ENCODE data around the gene LAMC1. TPM values are rescaled to one million over a fixed set of nuclear protein-coding genes. Genes with fewer than 3 reads are reported as not detected.

Gene LAMC1
- total and polyA plus RNA-seq, 2 of the 4 experiments (the other 2 are of a cell fraction), result 249 to 394 TPM

- Histone ChIP-seq H4K91ac (ENCODE audit: insufficient read depth, low read depth, low read length) (peak overlapping the region; percentile 31; the same call in 1 of the 2 replicates), H3K18ac (ENCODE audit: low read depth, low read length) (peak overlapping the region; percentile 61; the same call in 1 of the 2 replicates), H3K9me1 (ENCODE audit: insufficient read depth, low read length) (peaks cover 5% of the 10 kb centered on the region), H3K14ac (replicated peaks; ENCODE audit: low read depth, low read length) (peak overlapping the region; percentile 67; the same call in 1 of the 2 replicates), H3K4me1 (ENCODE audit: control insufficient read depth, insufficient read depth, low read length) (peaks cover 8% of the 10 kb centered on the region), H3K36me3 (ENCODE audit: control insufficient read depth, insufficient read depth, low read length) (no peaks in the 10 kb centered on the region), H3K9ac (ENCODE audit: low read depth, low read length) (no peak overlapping the region), H4K20me1 (ENCODE audit: insufficient read depth, low read length) (no peaks in the 10 kb centered on the region), H2AK9ac (replicated peaks; ENCODE audit: low read depth, low read length, poor library complexity) (peak overlapping the region; percentile 82), H3K79me1 (ENCODE audit: low read depth in 1 of 2, low read length in 2 of 2) (no peaks in the 10 kb centered on the region), H2BK5ac (ENCODE audit: low read depth, low read length, poor library complexity, severe bottlenecking) (peak overlapping the region; percentile 54), H2BK20ac (ENCODE audit: low read depth, low read length) (peak overlapping the region; percentile 93), H3K27ac (ENCODE audit: insufficient read depth, low read length) (no peak overlapping the region), H4K8ac (ENCODE audit: low read depth in 2 of 2, low read length in 2 of 2) (peak overlapping the region in 1 of 2 experiments; percentile 92; a peak in 2 of 4 replicates), H2BK15ac (ENCODE audit: low read depth, low read length) (0 out of 3 replicates have a peak overlapping the region, but pooled peaks have one; percentile 23), H3K4me2 (ENCODE audit: low read depth, low read length) (no peak overlapping the region; the same call in 1 of the 2 replicates), H3K23ac (ENCODE audit: low read depth, low read length) (peak overlapping the region; percentile 89; the same call in 1 of the 2 replicates), H3K4ac (ENCODE audit: low read depth, low read length) (peak overlapping the region; percentile 65), H2BK120ac (ENCODE audit: low read depth, low read length) (peak overlapping the region; percentile 89), H4K5ac (ENCODE audit: low read depth, low read length) (peak overlapping the region; percentile 8; the same call in 1 of the 2 replicates), H2AK5ac (ENCODE audit: low read depth, low read length) (peak overlapping the region; percentile 50; the same call in 1 of the 2 replicates), H3K4me3 (ENCODE audit: insufficient read depth, low read depth, low read length) (no peak overlapping the region), H2AFZ (replicated peaks; ENCODE audit: low read length, poor library complexity) (no peak overlapping the region), H3K56ac (ENCODE audit: extremely low read depth, insufficient read depth, low read length) (peak overlapping the region; percentile 59; the same call in 1 of the 2 replicates), H3K27me3 (ENCODE audit: control insufficient read depth, insufficient read depth, low read length) (no peaks in the 10 kb centered on the region), H3K9me3 (ENCODE audit: control insufficient read depth, insufficient read depth, low read length) (no peaks in the 10 kb centered on the region)
- no peak for TF ChIP-seq MXI1 (IDR thresholded peaks at IDR 0.05; ENCODE audit: borderline replicate concordance, low read depth, low read length)
- TF ChIP-seq, protein P1, sequence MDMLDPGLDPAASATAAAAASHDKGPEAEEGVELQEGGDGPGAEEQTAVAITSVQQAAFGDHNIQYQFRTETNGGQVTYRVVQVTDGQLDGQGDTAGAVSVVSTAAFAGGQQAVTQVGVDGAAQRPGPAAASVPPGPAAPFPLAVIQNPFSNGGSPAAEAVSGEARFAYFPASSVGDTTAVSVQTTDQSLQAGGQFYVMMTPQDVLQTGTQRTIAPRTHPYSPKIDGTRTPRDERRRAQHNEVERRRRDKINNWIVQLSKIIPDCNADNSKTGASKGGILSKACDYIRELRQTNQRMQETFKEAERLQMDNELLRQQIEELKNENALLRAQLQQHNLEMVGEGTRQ (IDR thresholded peaks at IDR 0.05; ENCODE audit: low read depth, low read length), result no peak
- no peak for TF ChIP-seq RAD21 (IDR thresholded peaks at IDR 0.05; ENCODE audit: low read length)
- TF ChIP-seq SMC3 (IDR thresholded peaks at IDR 0.05; ENCODE audit: low read depth, low read length), result no peak
- TF ChIP-seq BHLHE40 (IDR thresholded peaks at IDR 0.05; ENCODE audit: low read depth, low read length), result no peak
- TF ChIP-seq MAFK (IDR thresholded peaks at IDR 0.05; ENCODE audit: low read depth, low read length), result no peak
- TF ChIP-seq CHD1 (IDR thresholded peaks at IDR 0.05; ENCODE audit: low read depth, low read length), result no peak
- TF ChIP-seq ELK1 (IDR thresholded peaks at IDR 0.05; ENCODE audit: borderline replicate concordance, low read depth, low read length), result no peak
- TF ChIP-seq CEBPB (IDR thresholded peaks at IDR 0.05; ENCODE audit: low read depth, low read length), result no peak
- TF ChIP-seq, protein P2, sequence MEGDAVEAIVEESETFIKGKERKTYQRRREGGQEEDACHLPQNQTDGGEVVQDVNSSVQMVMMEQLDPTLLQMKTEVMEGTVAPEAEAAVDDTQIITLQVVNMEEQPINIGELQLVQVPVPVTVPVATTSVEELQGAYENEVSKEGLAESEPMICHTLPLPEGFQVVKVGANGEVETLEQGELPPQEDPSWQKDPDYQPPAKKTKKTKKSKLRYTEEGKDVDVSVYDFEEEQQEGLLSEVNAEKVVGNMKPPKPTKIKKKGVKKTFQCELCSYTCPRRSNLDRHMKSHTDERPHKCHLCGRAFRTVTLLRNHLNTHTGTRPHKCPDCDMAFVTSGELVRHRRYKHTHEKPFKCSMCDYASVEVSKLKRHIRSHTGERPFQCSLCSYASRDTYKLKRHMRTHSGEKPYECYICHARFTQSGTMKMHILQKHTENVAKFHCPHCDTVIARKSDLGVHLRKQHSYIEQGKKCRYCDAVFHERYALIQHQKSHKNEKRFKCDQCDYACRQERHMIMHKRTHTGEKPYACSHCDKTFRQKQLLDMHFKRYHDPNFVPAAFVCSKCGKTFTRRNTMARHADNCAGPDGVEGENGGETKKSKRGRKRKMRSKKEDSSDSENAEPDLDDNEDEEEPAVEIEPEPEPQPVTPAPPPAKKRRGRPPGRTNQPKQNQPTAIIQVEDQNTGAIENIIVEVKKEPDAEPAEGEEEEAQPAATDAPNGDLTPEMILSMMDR (conservative IDR thresholded peaks at IDR 0.05; ENCODE audit: low read depth, low read length), result no peak
- no peak for TF ChIP-seq FOS (IDR thresholded peaks at IDR 0.05; ENCODE audit: low read depth, low read length)
- TF ChIP-seq RFX5 (IDR thresholded peaks at IDR 0.05; ENCODE audit: low read depth, low read length), result no peak
- no peak for TF ChIP-seq POLR2A (IDR thresholded peaks at IDR 0.05; ENCODE audit: low read depth, low read length)
- TF ChIP-seq RCOR1 (IDR thresholded peaks at IDR 0.05; ENCODE audit: insufficient replicate concordance, low read length), result no peak
- TF ChIP-seq MAZ (IDR thresholded peaks at IDR 0.05; ENCODE audit: borderline replicate concordance, low read depth, low read length), result no peak
- TF ChIP-seq NFE2L2 (IDR thresholded peaks at IDR 0.05; ENCODE audit: low read depth, low read length), result no peak
- in situ Hi-C loops (cut with MboI; ENCODE audit: low sequenced_read_pairs) (no loop called here), intact Hi-C loops (cut with micrococcal nuclease) (no loop called here), dilution Hi-C loops (cut with HindIII; ENCODE audit: low sequenced_read_pairs, unreplicated experiment) (no loop called here)
- ATAC-seq (ENCODE audit: low read depth) (peak; percentile 60), DNase-seq (peak; percentile 64)
- ChIA-PET POLR2A (ENCODE audit: unreplicated experiment) (no interaction called here), CTCF (no interaction called here)
- no TSS peak for BruUV-seq (replicated peaks)
- WGBS, 2 experiments (ENCODE audit: extremely low coverage in 2 of 2, insufficient read length in 1 of 2), result no CpG with 5 or more reads among the region's 1 CpG
These were observed 141.1 kb downstream of the LAMC1 start for GRCh38 chr1:183164340-183164739.

Measured in IMR-90 (cell line).